ENCODE results near the gene SRPK3.

Gene SRPK3

DNA sequence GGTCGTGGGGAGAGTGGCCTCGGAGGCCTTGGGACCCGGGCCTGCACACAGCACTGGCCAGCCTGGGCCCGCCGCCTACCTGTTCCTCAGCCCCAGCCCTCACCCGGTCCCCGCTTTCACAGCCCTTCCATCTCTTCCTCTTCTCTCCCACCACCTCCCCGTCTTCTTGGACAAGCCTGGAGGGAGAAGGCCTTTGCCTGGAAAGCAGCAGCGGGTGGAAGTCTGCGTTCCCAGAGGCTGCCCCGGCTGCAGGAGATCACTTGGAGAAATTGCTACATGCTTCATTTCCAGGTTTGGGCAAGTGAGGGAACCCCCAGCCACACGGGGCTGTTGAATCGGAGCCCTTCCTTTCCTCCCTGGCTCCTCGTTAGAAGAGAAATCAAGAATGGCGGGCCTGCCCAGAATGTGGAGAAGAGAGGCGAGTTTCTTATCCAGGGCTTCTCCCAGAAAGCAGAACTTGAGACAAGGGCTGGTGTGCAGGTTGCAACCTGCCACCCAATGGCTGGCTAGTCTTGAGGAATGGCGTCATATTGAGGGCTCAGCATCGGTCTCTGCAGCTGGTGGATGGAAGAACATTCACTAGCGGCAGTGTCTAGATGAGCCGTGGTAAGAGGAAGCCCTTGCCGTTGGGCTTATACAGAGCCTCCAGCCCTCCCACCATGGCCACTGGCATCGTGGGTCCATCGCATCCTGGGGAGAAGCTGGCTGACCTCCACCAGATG, 50.7 kb downstream of the SRPK3 start:
- no peak for DNase-seq (ENCODE audit: low spot score)

DNA sequence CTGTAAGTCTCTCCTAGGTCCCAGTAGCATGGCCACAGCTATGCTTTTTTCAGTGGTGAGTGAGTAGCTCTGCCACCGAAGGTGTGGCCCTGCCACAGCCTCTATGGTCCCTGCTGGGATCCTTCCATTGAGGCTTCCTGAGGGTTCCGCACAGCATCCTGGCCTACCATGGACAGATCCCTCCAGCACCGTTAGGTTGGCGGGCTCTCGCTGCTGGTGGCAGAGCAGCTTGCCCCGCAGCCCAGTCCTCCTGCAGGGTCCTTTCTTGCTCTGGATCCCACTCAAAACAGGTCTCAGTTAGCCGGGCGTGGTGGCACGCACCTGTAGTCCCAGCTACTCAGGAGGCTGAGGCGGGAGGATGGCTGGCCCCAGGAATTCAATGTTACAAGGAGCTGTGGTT, 51.9 kb downstream of the SRPK3 start:
- no peak for DNase-seq (ENCODE audit: low spot score)

Data from hepatic stellate cell (primary cell).